Thoracic aorta (tissue), 2 donors: ENCODE data around the gene MAP3K14. TPM values are rescaled to one million over a fixed set of nuclear protein-coding genes. Genes with fewer than 3 reads are reported as not detected.
A peak's percentile ranks its signal among the peaks of the same experiment; 100 is the strongest.

ENCODE experiments used
- ATAC-seq: fragments of 150-250 bp; one replicate; pipeline ENCODE4 v1.8.0; 2017; ENCODE audit warnings: low read depth; ENCODE audit not compliant: insufficient number of reproducible peaks, low FRiP score
- DNase-seq: peaks from one replicate; pipeline ENCODE4 v3.0.0-alpha.2; 2020; ENCODE audit warnings: low spot score
- H3K27ac ChIP-seq, 2 donors: fragments of 200-600 bp; sonication (generic); 1 replicate in 1 of 2; 2 replicates in 1 of 2; pipeline ENCODE4 v1.5.1; 2016; ENCODE audit warnings: mild to moderate bottlenecking in 2 of 2, moderate library complexity in 2 of 2
- H3K27me3 ChIP-seq: fragments of 200-600 bp; sonication (generic); replicated peaks from 2 replicates; pipeline ENCODE4 v1.6.0; 2016; ENCODE audit warnings: mild to moderate bottlenecking; ENCODE audit not compliant: insufficient read depth
- H3K36me3 ChIP-seq: fragments of 200-600 bp; sonication (generic); one replicate; pipeline ENCODE4 v1.5.1; 2016
- H3K4me1 ChIP-seq, 2 donors: fragments of 200-600 bp; sonication (generic); 1 replicate in 1 of 2; 2 replicates in 1 of 2; pipeline versions ENCODE4 v1.5.1 to v1.6.0; 2016; ENCODE audit warnings: low read depth in 2 of 2, mild to moderate bottlenecking in 1 of 2; ENCODE audit not compliant: control insufficient read depth in 1 of 2
- H3K4me3 ChIP-seq: fragments of 200-600 bp; sonication (generic); 2 replicates; pipeline ENCODE4 v1.5.1; 2016; ENCODE audit warnings: mild to moderate bottlenecking
- H3K9me3 ChIP-seq: fragments of 200-600 bp; sonication (generic); 2 replicates; pipeline ENCODE4 v1.5.1; 2016
- CTCF ChIP-seq: fragments of 200-600 bp; sonication (generic); IDR thresholded peaks from one replicate; pipeline ENCODE4 v1.5.1; 2019; ENCODE audit warnings: antibody characterized with exemption
- total RNA-seq, 2 donors: library from RNA; depleted of rRNA; stranded (reverse); fragments of >200 nt; gene quantifications; one replicate each; pipeline versions ENCODE4 v1.1.0 to v1.2.3, GENCODE V29; 2016

MAP3K14 gene
- total RNA-seq, 2 donors from 2014 or later, result 10.1 to 10.7 TPM

DNA sequence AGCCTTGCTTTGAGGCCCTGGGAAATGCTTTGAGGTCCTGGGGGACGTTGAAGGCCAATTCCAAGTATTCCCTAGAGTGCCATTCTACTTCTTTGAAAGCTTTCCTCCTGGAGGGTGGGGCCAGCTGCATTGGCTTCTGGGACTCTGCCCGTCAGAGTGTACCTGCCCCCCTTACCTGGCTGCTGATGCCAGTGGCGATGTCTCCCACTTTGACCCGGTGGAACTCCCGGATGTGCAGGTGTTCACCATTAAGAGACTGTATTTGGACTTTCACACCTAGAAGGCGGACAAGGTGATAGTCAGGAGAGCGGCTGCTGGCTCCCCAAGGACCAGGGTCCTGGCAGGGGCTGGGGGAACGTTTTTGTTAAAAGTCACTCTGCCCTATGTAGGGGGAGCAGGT is 51.8 kb downstream of the MAP3K14 start:
- peaks cover 41% of the 10 kb centered on the region for H3K36me3 ChIP-seq
- DNase-seq, result no peak
- peak; percentile 15 for ATAC-seq
- H3K4me3 ChIP-seq, result no peak overlapping the region
- no peaks in the 10 kb centered on the region for H3K27me3 ChIP-seq
- no peak for TF ChIP-seq CTCF
- no peaks in the 10 kb centered on the region for H3K9me3 ChIP-seq
- H3K27ac ChIP-seq, result no peak overlapping the region
- H3K4me1 ChIP-seq, result peaks cover 0 to 12% of the 10 kb centered on the region in 2 donors

GRCh38 chr17:45264430-45264829 is 52.4 kb downstream of the MAP3K14 start:
- H3K36me3 ChIP-seq, result peaks cover 37% of the 10 kb centered on the region
- H3K4me3 ChIP-seq, result no peak overlapping the region
- DNase-seq (no peak), ATAC-seq (no peak)
- no peaks in the 10 kb centered on the region for H3K9me3 ChIP-seq
- TF ChIP-seq CTCF, result no peak
- no peaks in the 10 kb centered on the region for H3K27me3 ChIP-seq
- H3K27ac ChIP-seq, result no peak overlapping the region
- H3K4me1 ChIP-seq, result peaks cover 0 to 12% of the 10 kb centered on the region in 2 donors

DNA sequence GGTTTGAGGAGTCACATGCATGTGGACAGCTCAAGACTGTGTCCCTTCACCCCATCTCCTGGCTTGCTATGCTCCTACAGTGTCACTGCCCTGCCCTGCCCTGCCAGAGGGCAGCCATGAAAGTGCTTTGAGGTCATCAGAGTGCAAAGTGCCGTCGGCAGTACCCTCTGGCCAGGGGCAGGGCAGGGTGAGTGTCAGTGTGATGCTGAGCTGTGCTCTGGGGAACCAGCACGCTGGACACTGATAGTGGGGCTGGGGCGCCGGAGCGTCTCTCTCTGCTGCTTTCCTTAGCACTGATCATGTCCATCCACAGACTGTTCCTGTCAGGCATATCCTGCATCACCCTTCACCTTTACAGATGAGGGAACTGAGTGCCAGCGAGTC is 53.4 kb downstream of the MAP3K14 start:
- H3K9me3 ChIP-seq, result no peaks in the 10 kb centered on the region
- H3K4me3 ChIP-seq, result no peak overlapping the region
- ATAC-seq (no peak), DNase-seq (no peak)
- peaks cover 27% of the 10 kb centered on the region for H3K36me3 ChIP-seq
- peaks cover 0 to 12% of the 10 kb centered on the region in 2 donors for H3K4me1 ChIP-seq
- no peak for TF ChIP-seq CTCF
- no peaks in the 10 kb centered on the region for H3K27me3 ChIP-seq
- H3K27ac ChIP-seq, result no peak overlapping the region

GRCh38 chr17:45262516-45263476 is 54.0 kb downstream of the MAP3K14 start:
- Histone ChIP-seq H3K4me1 (peaks cover 0 to 12% of the 10 kb centered on the region in 2 donors), H3K9me3 (no peaks in the 10 kb centered on the region), H3K4me3 (peak overlapping the region; percentile 92), H3K27me3 (no peaks in the 10 kb centered on the region), H3K36me3 (peaks cover 22% of the 10 kb centered on the region), H3K27ac (no peak overlapping the region)
- ATAC-seq (no peak), DNase-seq (no peak)
- no peak for TF ChIP-seq CTCF

- peak; percentile 10 for ATAC-seq
- Histone ChIP-seq H3K27me3 (no peaks in the 10 kb centered on the region), H3K36me3 (peaks cover 13% of the 10 kb centered on the region), H3K9me3 (no peaks in the 10 kb centered on the region), H3K27ac (no peak within 1 kb of the TSS), H3K4me1 (peaks cover 0 to 12% of the 10 kb centered on the region in 2 donors), H3K4me3 (peak within 1 kb of the TSS; percentile 92)
- DNase-seq, result no peak
- TF ChIP-seq CTCF, result no peak
Measured at GRCh38 chr17:45261577-45262515, 55.0 kb downstream of the MAP3K14 start, which contains the start of gene SPATA32. Gene SPATA32 (minus strand): TSS chr17:45262094. CDS start chr17:45262016, 78 bp downstream.
